GM12875 (cell line): Measurements from ENCODE around the gene ATF7.

Experiments used
- H3K4me3 ChIP-seq: one replicate; pipeline ENCODE4 v1.5.1; 2011; ENCODE audit warnings: low read depth, low read length, control low read depth
- TF ChIP-seq, protein P1 (sequence below): IDR thresholded peaks from 2 replicates; pipeline ENCODE4 v1.5.1; 2011; ENCODE audit warnings: low read depth, mild to moderate bottlenecking, control low read depth, inconsistent platforms, low read length, moderate library complexity, borderline replicate concordance; ENCODE audit not compliant: insufficient read depth

The ATF7 gene

GRCh38 chr12:53625946-53626701, at the start of gene ATF7:
ATF7 (minus strand) TSS chr12:53626382; CDS start chr12:53601000, 25,382 bp downstream.
- TF ChIP-seq, protein P1, sequence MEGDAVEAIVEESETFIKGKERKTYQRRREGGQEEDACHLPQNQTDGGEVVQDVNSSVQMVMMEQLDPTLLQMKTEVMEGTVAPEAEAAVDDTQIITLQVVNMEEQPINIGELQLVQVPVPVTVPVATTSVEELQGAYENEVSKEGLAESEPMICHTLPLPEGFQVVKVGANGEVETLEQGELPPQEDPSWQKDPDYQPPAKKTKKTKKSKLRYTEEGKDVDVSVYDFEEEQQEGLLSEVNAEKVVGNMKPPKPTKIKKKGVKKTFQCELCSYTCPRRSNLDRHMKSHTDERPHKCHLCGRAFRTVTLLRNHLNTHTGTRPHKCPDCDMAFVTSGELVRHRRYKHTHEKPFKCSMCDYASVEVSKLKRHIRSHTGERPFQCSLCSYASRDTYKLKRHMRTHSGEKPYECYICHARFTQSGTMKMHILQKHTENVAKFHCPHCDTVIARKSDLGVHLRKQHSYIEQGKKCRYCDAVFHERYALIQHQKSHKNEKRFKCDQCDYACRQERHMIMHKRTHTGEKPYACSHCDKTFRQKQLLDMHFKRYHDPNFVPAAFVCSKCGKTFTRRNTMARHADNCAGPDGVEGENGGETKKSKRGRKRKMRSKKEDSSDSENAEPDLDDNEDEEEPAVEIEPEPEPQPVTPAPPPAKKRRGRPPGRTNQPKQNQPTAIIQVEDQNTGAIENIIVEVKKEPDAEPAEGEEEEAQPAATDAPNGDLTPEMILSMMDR: no peak
- peak within 1 kb of the TSS; percentile 78 for H3K4me3 ChIP-seq

DNA sequence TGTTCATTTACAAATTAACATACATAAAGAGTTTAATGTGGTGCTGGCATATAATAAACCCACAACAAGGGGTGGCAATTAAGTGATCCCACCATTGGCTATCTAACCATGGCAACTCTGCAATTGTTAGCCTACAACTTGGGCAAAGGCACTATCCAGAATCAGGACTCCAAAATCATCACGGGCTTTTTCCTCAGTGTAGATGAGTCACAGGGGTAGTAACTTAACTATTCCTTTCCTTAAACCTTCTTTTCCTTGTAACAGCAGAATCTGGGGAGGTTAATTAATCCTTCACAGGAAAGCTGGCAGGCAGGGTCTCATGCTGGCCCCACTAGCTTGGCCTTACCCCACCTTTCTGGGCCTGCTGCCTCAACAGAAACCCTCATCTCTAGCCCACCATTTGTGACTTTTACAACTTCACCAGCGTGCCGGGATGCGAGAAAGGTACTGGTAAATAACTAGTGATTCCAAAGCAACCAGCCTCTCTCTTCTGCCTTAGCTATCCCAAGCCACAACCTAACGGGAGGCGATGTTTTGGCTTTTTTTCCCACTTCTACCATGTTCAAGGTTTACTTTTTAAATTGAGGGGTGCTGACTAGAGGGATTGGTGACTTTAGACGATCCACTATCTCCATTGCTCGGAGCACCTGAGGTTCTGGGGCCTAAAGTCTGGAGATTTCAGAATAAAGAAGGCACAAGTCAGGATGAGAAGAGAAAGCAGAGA, 49.0 kb upstream of the ATF7 start:
- TF ChIP-seq, protein P1: no peak
- H3K4me3 ChIP-seq: peak overlapping the region; percentile 76

GRCh38 chr12:53670971-53671370, 44.8 kb upstream of the ATF7 start:
- TF ChIP-seq, protein P1: no peak
- no peak overlapping the region for H3K4me3 ChIP-seq

GRCh38 chr12:53670308-53670707, 44.1 kb upstream of the ATF7 start:
- TF ChIP-seq, protein P1: no peak
- no peak overlapping the region for H3K4me3 ChIP-seq

- H3K4me3 ChIP-seq: no peak overlapping the region
- TF ChIP-seq, protein P1: no peak
Measured at GRCh38 chr12:53667080-53667479, 40.9 kb upstream of the ATF7 start.

DNA sequence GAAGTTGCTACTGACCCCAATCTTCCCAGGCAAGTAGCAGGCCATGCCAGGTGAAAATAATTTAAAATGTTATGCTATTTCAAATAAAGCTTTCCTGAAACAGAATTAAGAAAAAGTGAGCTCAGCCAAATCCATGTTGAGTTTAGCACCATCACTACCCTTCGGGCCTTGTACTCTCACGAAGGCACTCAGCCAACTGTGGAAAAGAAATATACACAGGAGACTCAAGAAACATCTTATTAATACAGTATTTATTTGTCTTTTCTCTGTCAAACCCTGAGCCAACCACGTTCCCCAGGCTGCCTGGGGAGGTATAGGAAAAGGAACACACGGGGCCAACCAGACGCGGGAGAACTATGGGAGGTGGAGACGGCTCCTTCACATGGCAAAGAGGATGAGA, 38.8 kb upstream of the ATF7 start:
- H3K4me3 ChIP-seq: no peak overlapping the region
- TF ChIP-seq, protein P1: no peak
